ENCODE measurements around the gene SESN1.

DNA sequence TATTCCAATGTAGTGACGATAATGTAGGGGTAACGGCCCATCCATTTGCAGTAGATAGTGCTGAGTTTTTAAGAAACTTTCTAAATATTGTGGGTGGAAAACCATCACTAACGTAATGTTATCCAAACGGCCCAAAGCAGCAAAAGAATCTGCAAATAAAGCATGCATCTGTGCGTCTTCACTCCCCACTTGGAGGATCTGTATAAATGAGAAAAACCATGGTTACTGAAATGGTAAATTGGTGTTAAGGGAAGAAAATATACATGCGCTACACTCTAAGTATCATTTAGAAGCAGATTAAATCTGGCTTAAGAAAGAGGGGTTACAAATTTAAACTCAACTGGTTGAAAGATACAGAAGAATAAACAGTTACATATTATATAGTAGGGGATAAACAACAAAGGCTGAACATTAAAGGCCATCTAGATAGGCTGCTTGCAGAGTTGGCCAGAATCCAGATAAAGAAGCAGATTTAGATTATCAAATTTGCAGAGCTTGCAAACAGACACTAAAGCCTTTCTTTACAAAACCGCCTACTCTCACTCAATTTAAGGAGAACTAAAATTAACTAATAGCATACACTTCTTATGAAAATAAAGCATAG, 93.3 kb downstream of the SESN1 start:
- TF ChIP-seq POLR2AphosphoS5 (IDR thresholded peaks at IDR 0.05; ENCODE audit: borderline replicate concordance, low read depth, low read length) (peak; percentile 23; the same call in 1 of the 2 replicates), EZH2 (IDR thresholded peaks at IDR 0.05) (no peak)

Measured in SK-N-MC (cell line).